PC-9 (cell line): ENCODE results near the gene SLC35D2. TPM values are rescaled to one million over a fixed set of nuclear protein-coding genes. Genes with fewer than 3 reads are reported as not detected.

Experiments used
- BruUV-seq: library from RNA; stranded (reverse); fragments of 400-500 nt; replicated peaks from 2 replicates; lab custom pipeline; 2021; lab: Mats Ljungman, UMichigan
- CTCF ChIA-PET: fragments of 300-600 bp; sonication (Branson Sonifier 250); formaldehyde crosslinking; loops from one replicate; lab custom pipeline; 2022; ENCODE audit warnings: antibody characterized with exemption; lab: Charles Lee
- POLR2A ChIA-PET: fragments of 300-600 bp; sonication (Branson Sonifier 250); formaldehyde crosslinking; loops from one replicate; lab custom pipeline; 2022; ENCODE audit warnings: antibody characterized with exemption; ENCODE audit not compliant: unreplicated experiment; lab: Charles Lee
- DNase-seq, 2 experiments: peaks; one replicate each; pipeline versions ENCODE4 v3.0.0 to v3.0.0-alpha.2; 2015 to 2022; ENCODE audit warnings: mixed read lengths in 1 of 2
- H2AFZ ChIP-seq: fragments of 200-600 bp; sonication (generic); 2 replicates; pipeline ENCODE4 v1.8.1; 2017; ENCODE audit warnings: antibody characterized with exemption
- H3F3A ChIP-seq: fragments of 200-600 bp; sonication (generic); 2 replicates; pipeline ENCODE4 v1.8.1; 2017; ENCODE audit warnings: antibody characterized with exemption, mild to moderate bottlenecking, low read depth; ENCODE audit not compliant: insufficient read depth
- H3K27ac ChIP-seq: fragments of 200-600 bp; sonication (generic); 2 replicates; pipeline ENCODE4 v1.6.1; 2016; ENCODE audit warnings: mixed run types
- H3K27me3 ChIP-seq: fragments of 200-600 bp; sonication (generic); 2 replicates; pipeline ENCODE4 v1.6.1; 2016; ENCODE audit warnings: low read depth, mixed run types; ENCODE audit not compliant: insufficient read depth
- H3K36me3 ChIP-seq: fragments of 200-600 bp; sonication (generic); 2 replicates; pipeline ENCODE4 v1.6.1; 2016; ENCODE audit warnings: low read depth, mixed run types
- H3K4me1 ChIP-seq: fragments of 200-600 bp; sonication (generic); replicated peaks from 2 replicates; pipeline ENCODE4 v1.6.1; 2016; ENCODE audit warnings: mixed run types; ENCODE audit not compliant: insufficient read depth
- H3K4me2 ChIP-seq: fragments of 200-600 bp; sonication (generic); 2 replicates; pipeline ENCODE4 v1.6.1; 2017; ENCODE audit warnings: mixed run types
- H3K4me3 ChIP-seq: fragments of 200-600 bp; sonication (generic); 2 replicates; pipeline ENCODE4 v1.6.1; 2016; ENCODE audit warnings: mixed run types
- H3K79me2 ChIP-seq: fragments of 200-600 bp; sonication (generic); 2 replicates; pipeline ENCODE4 v1.6.1; 2017; ENCODE audit warnings: low read depth, mixed run types
- H3K9me2 ChIP-seq: fragments of 200-600 bp; sonication (generic); 2 replicates; pipeline ENCODE4 v1.8.1; 2017; ENCODE audit warnings: mild to moderate bottlenecking; ENCODE audit not compliant: insufficient read depth
- H3K9me3 ChIP-seq: fragments of 200-600 bp; sonication (generic); 2 replicates; pipeline ENCODE4 v1.8.1; 2016; ENCODE audit warnings: low read depth; ENCODE audit not compliant: insufficient read depth
- H4K20me1 ChIP-seq: fragments of 200-600 bp; sonication (generic); 2 replicates; pipeline ENCODE4 v1.8.1; 2017; ENCODE audit not compliant: insufficient read depth
- EZH2 ChIP-seq: fragments of 200-600 bp; sonication (generic); IDR thresholded peaks from 2 replicates; pipeline ENCODE4 v1.8.0; 2017; ENCODE audit warnings: antibody characterized with exemption, low read depth
- intact Hi-C: fragments of 100-400 bp; cut with micrococcal nuclease; formaldehyde crosslinking; loops from one replicate; pipeline ENCODE4 v1.10.0; 2022; ENCODE audit not compliant: unreplicated experiment
- total RNA-seq: library from RNA; stranded (reverse); gene quantifications from 2 replicates; pipeline ENCODE4 v1.2.3, GENCODE V29; 2021
- TF ChIP-seq, protein P1 (sequence below): fragments of 200-600 bp; sonication (generic); conservative IDR thresholded peaks from 2 replicates; pipeline ENCODE4 v1.6.1; 2017; ENCODE audit warnings: mixed run types, antibody characterized with exemption, mild to moderate bottlenecking, moderate library complexity

Gene SLC35D2
- total RNA-seq, 1 experiment from 2014 or later, result 27.6 TPM

DNA sequence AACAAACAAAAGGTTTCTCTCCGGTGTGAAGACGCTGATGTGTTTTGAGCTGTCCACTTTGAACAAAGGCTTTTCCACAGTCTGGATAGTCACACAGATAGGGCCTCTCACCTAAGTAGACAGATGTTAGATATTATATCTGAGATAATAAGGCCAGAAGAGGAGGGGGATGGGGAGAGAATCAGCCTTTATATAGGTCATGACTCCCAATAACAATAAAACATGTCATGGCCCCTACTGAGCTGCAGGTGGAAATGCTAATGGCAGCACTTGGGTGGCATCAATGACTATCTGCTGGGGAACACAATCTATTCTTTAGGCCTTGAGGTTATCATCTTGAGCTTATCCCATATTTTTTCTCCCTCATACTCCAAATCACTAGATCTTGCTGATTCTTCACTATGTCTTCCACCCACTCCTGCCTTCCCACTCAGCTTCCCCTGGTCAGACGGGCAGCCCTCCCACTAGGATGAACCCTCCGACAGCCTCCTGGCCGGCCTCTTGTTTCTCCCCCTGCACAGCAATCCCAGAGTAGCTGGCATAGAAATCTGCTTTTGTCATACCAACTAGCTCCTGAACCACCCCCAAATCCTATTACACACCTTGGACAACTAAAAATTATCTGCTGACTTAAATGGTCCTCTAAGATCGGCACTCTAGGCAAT lies 11.5 kb upstream of the SLC35D2 start:
- peaks cover 14% of the 10 kb centered on the region for H3K79me2 ChIP-seq
- TF ChIP-seq EZH2, result no peak
- TF ChIP-seq, protein P1, sequence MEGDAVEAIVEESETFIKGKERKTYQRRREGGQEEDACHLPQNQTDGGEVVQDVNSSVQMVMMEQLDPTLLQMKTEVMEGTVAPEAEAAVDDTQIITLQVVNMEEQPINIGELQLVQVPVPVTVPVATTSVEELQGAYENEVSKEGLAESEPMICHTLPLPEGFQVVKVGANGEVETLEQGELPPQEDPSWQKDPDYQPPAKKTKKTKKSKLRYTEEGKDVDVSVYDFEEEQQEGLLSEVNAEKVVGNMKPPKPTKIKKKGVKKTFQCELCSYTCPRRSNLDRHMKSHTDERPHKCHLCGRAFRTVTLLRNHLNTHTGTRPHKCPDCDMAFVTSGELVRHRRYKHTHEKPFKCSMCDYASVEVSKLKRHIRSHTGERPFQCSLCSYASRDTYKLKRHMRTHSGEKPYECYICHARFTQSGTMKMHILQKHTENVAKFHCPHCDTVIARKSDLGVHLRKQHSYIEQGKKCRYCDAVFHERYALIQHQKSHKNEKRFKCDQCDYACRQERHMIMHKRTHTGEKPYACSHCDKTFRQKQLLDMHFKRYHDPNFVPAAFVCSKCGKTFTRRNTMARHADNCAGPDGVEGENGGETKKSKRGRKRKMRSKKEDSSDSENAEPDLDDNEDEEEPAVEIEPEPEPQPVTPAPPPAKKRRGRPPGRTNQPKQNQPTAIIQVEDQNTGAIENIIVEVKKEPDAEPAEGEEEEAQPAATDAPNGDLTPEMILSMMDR, result no peak
- H3K27me3 ChIP-seq, result no peaks in the 10 kb centered on the region
- intact Hi-C loops, result no loop called here
- no peaks in the 10 kb centered on the region for H3K4me1 ChIP-seq
- no peak overlapping the region for H3K4me2 ChIP-seq
- ChIA-PET CTCF (no interaction called here), POLR2A (no interaction called here)
- DNase-seq, result no peak
- 0 out of 2 replicates have a peak, but pooled peaks cover 4% of the 10 kb centered on the region for H3K36me3 ChIP-seq
- H3K4me3 ChIP-seq, result no peak overlapping the region
- peaks cover 14% of the 10 kb centered on the region; the same call in 1 of the 2 replicates for H3F3A ChIP-seq
- no peak overlapping the region for H2AFZ ChIP-seq
- no TSS peak for BruUV-seq
- no peaks in the 10 kb centered on the region for H3K9me2 ChIP-seq
- no peak overlapping the region for H3K27ac ChIP-seq
- no peaks in the 10 kb centered on the region for H4K20me1 ChIP-seq
- H3K9me3 ChIP-seq, result no peaks in the 10 kb centered on the region

DNA sequence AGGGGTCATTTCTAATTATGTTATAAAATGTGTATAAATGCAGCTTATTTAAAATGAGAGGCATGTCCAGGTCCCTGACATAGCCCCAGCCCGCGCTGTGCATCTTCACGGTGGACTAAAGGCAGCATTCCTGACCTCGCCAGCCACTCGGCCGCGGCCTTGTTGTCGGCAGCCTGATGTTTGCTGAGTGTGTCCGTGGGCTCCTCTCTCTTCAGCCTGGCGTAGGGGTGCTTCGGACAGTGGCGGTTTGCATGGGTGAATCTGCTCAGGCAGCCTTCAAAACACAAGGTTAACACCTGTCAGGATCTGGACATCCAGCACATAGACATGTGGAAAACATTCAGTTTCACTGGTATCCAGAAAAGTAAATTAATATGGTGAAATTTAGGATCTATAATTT lies 8.8 kb upstream of the SLC35D2 start:
- no TSS peak for BruUV-seq
- TF ChIP-seq, protein P1, result no peak
- TF ChIP-seq EZH2, result no peak
- H2AFZ ChIP-seq, result no peak overlapping the region
- H3K4me3 ChIP-seq, result no peak overlapping the region
- H3K27ac ChIP-seq, result no peak overlapping the region
- no peaks in the 10 kb centered on the region for H3K9me3 ChIP-seq
- H3K27me3 ChIP-seq, result no peaks in the 10 kb centered on the region
- no peak for DNase-seq
- H3F3A ChIP-seq, result peaks cover 9% of the 10 kb centered on the region; the same call in 1 of the 2 replicates
- H4K20me1 ChIP-seq, result no peaks in the 10 kb centered on the region
- ChIA-PET POLR2A (no interaction called here), CTCF (no interaction called here)
- H3K36me3 ChIP-seq, result peaks cover 12% of the 10 kb centered on the region; the same call in 1 of the 2 replicates
- intact Hi-C loops, result no loop called here
- no peaks in the 10 kb centered on the region for H3K4me1 ChIP-seq
- H3K9me2 ChIP-seq, result no peaks in the 10 kb centered on the region
- H3K79me2 ChIP-seq, result no peaks in the 10 kb centered on the region
- H3K4me2 ChIP-seq, result no peak overlapping the region

DNA sequence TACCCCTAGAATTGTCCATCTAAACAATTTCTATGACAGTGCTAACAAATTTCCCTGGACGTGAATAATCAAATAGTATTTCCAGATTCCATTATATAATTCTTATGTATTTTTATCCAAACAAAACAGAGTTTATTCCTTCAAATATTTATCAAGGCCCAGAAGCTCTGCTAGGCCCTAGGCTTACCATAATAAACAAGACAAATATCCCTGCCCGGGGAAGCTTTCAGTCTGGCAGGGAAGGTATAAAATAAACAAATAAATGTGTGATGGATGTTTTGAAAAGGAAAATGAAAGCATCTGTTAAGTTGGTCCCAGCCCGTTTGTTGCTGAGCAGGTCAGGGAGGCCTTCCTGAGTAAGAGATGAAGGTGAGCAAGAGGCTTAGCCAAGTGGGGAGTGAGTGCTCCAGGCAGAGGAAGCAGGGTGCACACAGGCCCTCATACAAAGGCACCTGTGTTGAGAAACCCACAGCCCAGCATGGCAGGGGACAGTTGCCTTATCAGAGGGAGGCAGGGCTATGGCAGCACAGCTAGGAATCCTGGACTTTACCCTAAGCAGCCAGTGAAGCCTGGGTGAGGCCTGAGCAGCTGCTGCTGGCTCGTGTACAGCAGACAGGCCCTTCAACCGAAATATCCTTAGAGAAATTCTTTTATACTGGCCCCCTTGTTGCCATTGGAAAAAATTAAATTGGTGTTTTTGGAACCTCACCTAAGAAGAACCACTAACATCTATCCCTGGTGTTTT lies 7.7 kb upstream of the SLC35D2 start:
- H3K79me2 ChIP-seq, result no peaks in the 10 kb centered on the region
- DNase-seq, result no peak
- H3K4me1 ChIP-seq, result no peaks in the 10 kb centered on the region
- no peaks in the 10 kb centered on the region for H4K20me1 ChIP-seq
- H3F3A ChIP-seq, result peaks cover 18% of the 10 kb centered on the region; the same call in 1 of the 2 replicates
- no peaks in the 10 kb centered on the region for H3K9me3 ChIP-seq
- no peak overlapping the region for H3K4me2 ChIP-seq
- H3K27me3 ChIP-seq, result no peaks in the 10 kb centered on the region
- intact Hi-C loops, result no loop called here
- H3K9me2 ChIP-seq, result no peaks in the 10 kb centered on the region
- CTCF ChIA-PET, result interaction anchor here (0.5 to 0.6 kb wide), 3 partner anchors 8 to 25 kb away, joined by 4 to 9 read pairs (median 8); no protein-coding TSS in a partner anchor
- H3K36me3 ChIP-seq, result peaks cover 20% of the 10 kb centered on the region; the same call in 1 of the 2 replicates
- no peak for TF ChIP-seq EZH2
- TF ChIP-seq, protein P1, result no peak
- BruUV-seq, result no TSS peak
- H3K4me3 ChIP-seq, result no peak overlapping the region
- no peak overlapping the region for H3K27ac ChIP-seq
- H2AFZ ChIP-seq, result no peak overlapping the region
- POLR2A ChIA-PET, result no interaction called here
